ENCODE results near the gene LYPD6B.

GRCh38 chr2:149006883-149007543, 31.5 kb upstream of the LYPD6B start:
- TF ChIP-seq CTCF (IDR thresholded peaks at IDR 0.05; ENCODE audit: poor library complexity) (no peak), EZH2 (IDR thresholded peaks at IDR 0.05; ENCODE audit: borderline replicate concordance) (no peak), EZH2phosphoT487 (IDR thresholded peaks at IDR 0.05; ENCODE audit: low read depth, severe bottlenecking, unreplicated experiment) (no peak)

Measured in hepatocyte (in vitro differentiated cells).